ENCODE data around the gene PLCB4.
A peak's percentile ranks its signal among the peaks of the same experiment; 100 is the strongest.

Gene PLCB4

GRCh38 chr20:9474835-9475415, 406.0 kb downstream of the PLCB4 start:
- DNase-seq, result no peak

GRCh38 chr20:9475456-9475855, 406.6 kb downstream of the PLCB4 start:
- DNase-seq, result no peak

DNA sequence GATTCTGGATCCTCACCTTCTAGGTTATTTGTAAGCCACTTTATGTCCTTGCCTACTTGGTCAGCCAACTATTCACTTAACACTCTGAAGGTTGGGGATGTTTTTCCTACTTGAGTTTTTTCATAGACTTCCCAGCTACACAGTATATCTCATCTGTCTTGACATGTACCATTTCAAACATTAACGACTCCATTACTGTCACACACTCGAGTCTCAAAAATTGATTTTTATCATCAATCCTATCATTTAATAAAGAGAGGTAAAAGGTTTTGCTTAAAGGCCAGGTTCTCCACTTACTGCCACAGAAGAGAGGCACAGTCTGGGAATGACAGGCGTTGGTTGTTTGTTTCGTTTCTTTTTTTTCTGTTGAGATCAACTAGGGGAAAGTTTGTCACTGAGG, 407.3 kb downstream of the PLCB4 start:
- DNase-seq, result no peak

DNA sequence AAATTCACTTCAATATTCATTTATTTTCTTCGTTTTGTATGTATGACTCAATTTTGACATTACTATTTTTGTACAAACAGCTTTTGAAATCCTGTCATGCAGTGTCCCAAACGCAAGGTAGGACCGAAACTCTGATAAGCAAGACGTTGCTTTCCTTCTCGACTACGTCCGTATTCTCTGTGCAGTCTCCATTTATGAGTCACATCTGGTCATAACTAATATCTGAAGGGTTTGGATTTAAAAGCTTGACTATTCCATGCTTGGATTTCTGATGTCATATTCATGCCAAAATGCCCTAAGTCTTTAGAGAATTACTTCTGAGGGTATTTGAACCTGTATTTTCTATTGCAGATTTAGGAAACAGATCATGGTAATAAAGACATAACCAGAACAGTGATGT, 407.8 kb downstream of the PLCB4 start:
- no peak for DNase-seq

DNA sequence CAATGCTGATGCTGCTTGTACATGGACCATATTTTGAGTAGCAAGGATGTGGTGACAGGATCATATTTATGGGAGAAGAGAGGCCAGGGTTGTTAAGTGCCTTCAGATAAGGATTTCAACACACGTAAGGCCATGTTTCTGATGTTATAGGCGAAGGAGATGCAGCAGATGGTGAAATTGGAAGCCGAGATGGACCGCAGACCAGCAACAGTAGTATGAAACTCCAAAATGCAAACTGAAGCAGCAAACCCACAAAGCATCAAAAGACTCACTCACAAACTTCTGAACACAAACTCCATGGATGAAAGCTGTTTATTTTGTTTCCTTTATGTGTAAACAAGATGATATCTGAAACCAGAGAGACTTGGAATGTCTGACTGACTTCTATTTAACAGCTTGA, 409.9 kb downstream of the PLCB4 start:
- no peak for DNase-seq

DNA sequence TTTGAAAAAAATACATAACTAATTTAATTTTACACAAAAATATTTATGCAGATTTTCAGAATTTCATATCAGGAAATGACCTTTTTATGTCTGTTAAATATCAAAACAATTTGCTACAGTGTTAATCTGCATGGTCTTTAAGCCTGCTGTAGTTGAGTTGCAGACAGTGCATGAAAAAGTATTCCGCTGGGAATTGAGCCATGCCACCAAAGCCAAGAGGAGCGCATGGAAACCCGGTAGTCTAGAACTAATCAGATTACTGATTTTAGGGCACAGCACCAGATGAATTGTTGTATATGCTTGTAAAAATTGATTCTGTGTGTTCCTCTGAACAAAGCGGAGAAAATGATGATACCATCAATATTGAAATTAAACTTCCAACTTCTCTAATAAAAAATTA, 411.2 kb downstream of the PLCB4 start:
- DNase-seq, result no peak

DNA sequence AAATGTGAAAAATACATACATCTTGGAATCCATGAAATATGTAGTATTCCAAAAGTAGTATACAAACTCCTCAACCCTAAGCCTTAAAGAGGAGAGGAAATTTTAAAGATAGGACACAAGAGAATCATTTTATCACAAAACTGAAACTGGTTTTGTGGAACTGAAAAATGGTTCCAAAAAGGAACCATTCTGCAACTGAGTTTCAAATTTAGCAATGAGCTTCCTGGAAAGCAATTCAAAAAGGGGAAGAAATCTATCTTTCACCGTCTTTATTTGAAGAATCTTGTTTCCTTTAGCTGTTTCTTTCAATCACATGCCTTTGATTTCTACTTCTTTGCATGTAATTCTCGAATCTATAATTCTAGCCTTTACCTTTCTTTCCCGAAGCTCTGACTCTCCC, 413.3 kb downstream of the PLCB4 start:
- peak; percentile 59 to 84 (median 84) for DNase-seq

GRCh38 chr20:9483131-9483530, 414.2 kb downstream of the PLCB4 start:
- DNase-seq, result no peak

GRCh38 chr20:9485614-9486340, 416.9 kb downstream of the PLCB4 start:
- DNase-seq, result peak; percentile 36 to 39 (median 37)

DNA sequence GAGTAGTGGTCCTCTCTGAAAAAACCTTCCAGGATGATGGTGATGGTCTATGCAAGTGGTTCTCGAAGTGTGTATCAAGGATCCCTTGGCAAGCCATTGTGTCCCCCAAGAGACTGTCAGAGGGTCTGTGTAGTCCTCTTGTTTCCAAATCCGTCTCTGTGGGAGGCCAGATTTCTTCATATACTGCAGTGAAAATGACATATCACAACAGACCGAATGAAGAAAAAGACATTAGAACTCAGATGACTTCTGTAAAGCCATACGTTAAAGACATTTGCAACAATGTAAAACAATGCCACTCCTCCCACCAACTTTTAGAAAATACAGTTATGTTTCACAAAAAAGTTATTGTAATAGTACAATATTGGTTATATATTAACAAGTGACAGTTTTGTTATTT, 418.3 kb downstream of the PLCB4 start:
- DNase-seq, result no peak

GRCh38 chr20:9488063-9488462, 419.2 kb downstream of the PLCB4 start:
- DNase-seq, result peak in 1 of 3 donors; percentile 19

DNA sequence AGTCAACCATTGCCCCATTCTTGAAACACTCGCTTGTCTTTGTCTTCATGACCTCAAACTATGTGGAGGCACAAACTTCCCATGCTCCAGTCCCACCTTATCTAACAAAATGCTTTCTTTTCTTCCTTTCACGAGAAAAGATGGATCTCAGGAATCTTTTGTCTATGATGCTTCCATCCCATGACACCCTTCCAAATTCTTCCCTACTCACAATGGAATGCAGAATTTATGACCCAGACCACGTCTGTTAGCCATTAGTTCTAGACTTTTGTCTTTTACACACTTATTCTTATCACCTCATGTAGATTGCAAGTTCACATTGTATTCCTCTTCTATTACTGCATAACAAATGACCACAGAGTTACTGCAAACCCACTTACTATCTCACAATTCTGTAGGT, 421.3 kb downstream of the PLCB4 start:
- DNase-seq, result no peak

DNA sequence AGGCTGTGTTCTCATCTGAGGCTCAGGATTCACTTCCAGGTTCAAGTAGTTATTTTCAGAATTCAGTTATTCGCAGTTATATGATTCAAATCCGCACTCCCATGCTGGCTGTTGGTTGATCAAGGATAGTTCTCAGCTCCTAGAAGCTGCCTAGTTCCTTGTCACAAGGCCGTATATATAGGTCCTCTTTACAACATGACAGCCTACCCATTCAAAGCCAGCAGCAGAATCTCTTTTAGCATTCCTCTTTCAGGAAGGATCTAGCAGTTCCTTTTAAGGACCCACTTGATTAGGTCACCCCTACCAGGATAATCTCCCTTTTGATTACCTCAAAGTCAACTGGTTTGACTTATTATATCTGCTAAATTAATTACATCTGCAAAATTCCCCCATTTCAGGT, 421.7 kb downstream of the PLCB4 start:
- peak in 2 of 3 donors; percentile 20 to 25 for DNase-seq

- peak in 2 of 3 donors; percentile 39 to 53 for DNase-seq
These were observed 422.4 kb downstream of the PLCB4 start for GRCh38 chr20:9491324-9491723.

GRCh38 chr20:9492067-9492466, 423.2 kb downstream of the PLCB4 start:
- DNase-seq, result no peak

- DNase-seq, result no peak
These were observed 424.9 kb downstream of the PLCB4 start for GRCh38 chr20:9493803-9494202.

GRCh38 chr20:9495701-9496100, 426.8 kb downstream of the PLCB4 start:
- DNase-seq, result no peak

DNA sequence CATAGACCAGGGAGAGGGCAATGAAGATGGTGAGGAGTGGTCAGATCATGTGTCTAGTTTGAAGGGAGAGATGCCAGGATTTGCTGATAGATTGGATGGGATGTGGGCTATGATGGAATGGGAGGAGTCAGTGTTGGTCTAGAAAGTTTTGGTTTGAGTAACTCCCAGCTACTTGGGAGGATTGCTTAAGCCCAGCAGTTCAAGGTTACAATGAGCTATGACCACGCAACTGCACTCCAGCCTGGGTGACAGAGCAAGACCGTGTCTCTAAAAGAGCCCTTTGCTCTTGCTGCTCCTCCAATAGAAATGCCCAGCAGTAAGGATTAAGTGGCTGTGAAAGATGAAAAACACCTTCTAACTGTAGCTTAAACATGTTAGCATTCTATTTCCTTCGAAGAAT, 427.3 kb downstream of the PLCB4 start:
- peak; percentile 49 to 62 (median 56) for DNase-seq

GRCh38 chr20:9498322-9498721, 429.4 kb downstream of the PLCB4 start:
- peak; percentile 74 to 90 (median 84) for DNase-seq

GRCh38 chr20:9499126-9499899, 430.4 kb downstream of the PLCB4 start:
- DNase-seq, result peak; percentile 51 to 78 (median 67)

GRCh38 chr20:9500121-9500520, 431.2 kb downstream of the PLCB4 start:
- peak; percentile 89 to 95 (median 94) for DNase-seq

DNA sequence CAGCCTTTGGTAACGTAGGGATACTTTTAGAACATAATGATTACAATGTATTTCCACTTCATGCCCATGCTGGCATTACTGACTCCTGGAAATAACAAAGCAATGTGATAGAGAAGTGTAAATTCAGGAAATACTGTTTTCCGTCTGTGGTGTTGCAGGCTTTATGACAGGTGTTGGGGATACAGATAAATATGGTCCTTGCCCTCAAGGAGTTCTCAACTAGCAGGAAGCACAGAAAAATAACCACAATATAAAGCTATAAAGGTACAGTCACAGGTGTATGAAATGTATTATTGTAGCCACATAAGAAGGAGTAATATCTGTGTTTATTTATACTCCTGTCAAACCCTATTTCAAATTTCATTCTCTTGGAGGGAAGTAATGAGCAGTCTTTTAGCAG, 432.6 kb downstream of the PLCB4 start:
- no peak for DNase-seq

DNA sequence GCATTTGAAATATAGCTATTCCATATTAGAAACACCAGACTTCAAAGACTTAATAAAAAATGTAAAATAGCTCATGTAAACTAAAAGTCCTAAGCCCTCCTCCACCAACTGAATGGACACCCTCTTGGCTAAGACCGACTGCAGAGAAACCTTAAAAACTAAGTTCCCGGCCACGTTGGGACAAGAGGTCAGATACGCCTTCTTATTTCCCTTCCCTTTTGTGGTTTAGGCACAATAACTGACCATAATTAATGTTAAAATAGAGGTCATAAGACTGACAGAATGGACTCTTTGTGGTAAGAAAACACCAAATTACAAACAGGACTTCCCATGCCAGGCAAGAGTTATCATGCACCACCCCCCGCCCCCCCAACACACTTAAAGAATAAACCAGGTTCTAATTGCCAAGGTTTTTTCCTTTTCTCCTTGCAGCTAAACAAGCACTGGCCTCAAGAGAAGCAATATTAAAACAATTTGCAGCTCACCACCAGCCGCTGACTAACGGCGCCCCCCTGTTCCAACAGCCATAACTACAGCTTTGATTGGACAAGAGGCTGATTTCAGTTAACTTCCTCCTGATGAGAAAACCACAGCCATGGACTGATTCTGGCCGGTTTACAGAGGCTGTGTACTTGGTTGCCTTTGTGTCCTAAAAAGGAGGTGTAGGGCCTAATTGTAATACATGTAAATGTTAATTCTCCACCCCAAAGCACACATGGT, 434.8 kb downstream of the PLCB4 start:
- DNase-seq, result peak; percentile 77 to 81 (median 80)
